ENCODE data around the gene APOA5. TPM values are rescaled to one million over a fixed set of nuclear protein-coding genes. Genes with fewer than 3 reads are reported as not detected.

The APOA5 gene
- total and polyA plus RNA-seq, 4 donors: 0.22 to 0.77 (median 0.31) TPM; not detected in 1

- ATAC-seq (ENCODE audit: insufficient read depth, low FRiP score) (no peak), DNase-seq (no peak)
- Histone ChIP-seq H3K4me1 (ENCODE audit: control insufficient read depth in 5 of 5, insufficient read depth in 5 of 5, low read length in 5 of 5) (peaks cover 0 to 51% (median 13%) of the 10 kb centered on the region in 5 donors), H3K27me3 (ENCODE audit: control insufficient read depth in 3 of 3, insufficient read depth in 3 of 3, low read length in 2 of 3) (no peaks in the 10 kb centered on the region), H3K27ac (ENCODE audit: low read depth in 1 of 2, low read length in 1 of 2) (no peak overlapping the region), H3K36me3 (ENCODE audit: control insufficient read depth in 4 of 4, insufficient read depth in 4 of 4, low read length in 4 of 4) (peaks cover 0 to 5% (median 2%) of the 10 kb centered on the region in 4 donors), H3K4me3 (no peak overlapping the region), H3K9me3 (ENCODE audit: control insufficient read depth in 4 of 4, insufficient read depth in 3 of 4, low read length in 3 of 4) (no peaks in the 10 kb centered on the region), H3K9ac (ENCODE audit: insufficient read depth in 1 of 2, low read length in 2 of 2) (no peak overlapping the region)
- 90 to 94% methylated on average over 6 of the region's 6 CpGs for WGBS, 2 donors
- TF ChIP-seq CTCF (IDR thresholded peaks at IDR 0.05; ENCODE audit: control extremely low read depth, extremely low read depth): no peak
These were observed 46.8 kb upstream of the APOA5 start for GRCh38 chr11:116838321-116839084.

GRCh38 chr11:116837231-116838091 lies 45.8 kb upstream of the APOA5 start, which contains the start of gene APOA1:
Gene APOA1, minus strand, starts transcription at chr11:116837622. Its CDS starts 235 bp downstream, at chr11:116837387.
- DNase-seq (peak in 2 of 3 donors; percentile 32 to 40), ATAC-seq (ENCODE audit: insufficient read depth, low FRiP score) (no peak)
- Histone ChIP-seq H3K27ac (ENCODE audit: low read depth in 1 of 2, low read length in 1 of 2) (peak within 1 kb of the TSS; percentile 47 to 88), H3K4me1 (ENCODE audit: control insufficient read depth in 5 of 5, insufficient read depth in 5 of 5, low read length in 5 of 5) (peaks cover 0 to 51% (median 13%) of the 10 kb centered on the region in 5 donors), H3K9ac (ENCODE audit: insufficient read depth in 1 of 2, low read length in 2 of 2) (no peak within 1 kb of the TSS), H3K27me3 (ENCODE audit: control insufficient read depth in 3 of 3, insufficient read depth in 3 of 3, low read length in 2 of 3) (no peaks in the 10 kb centered on the region), H3K4me3 (no peak within 1 kb of the TSS), H3K36me3 (ENCODE audit: control insufficient read depth in 4 of 4, insufficient read depth in 4 of 4, low read length in 4 of 4) (no peaks in the 10 kb centered on the region), H3K9me3 (ENCODE audit: control insufficient read depth in 4 of 4, insufficient read depth in 3 of 4, low read length in 3 of 4) (no peaks in the 10 kb centered on the region)
- TF ChIP-seq CTCF (IDR thresholded peaks at IDR 0.05; ENCODE audit: control extremely low read depth, extremely low read depth): no peak
- 82 to 85% methylated on average over 19 of the region's 19 CpGs for WGBS, 2 donors

- Histone ChIP-seq H3K4me3 (no peak overlapping the region), H3K27me3 (ENCODE audit: control insufficient read depth in 3 of 3, insufficient read depth in 3 of 3, low read length in 2 of 3) (no peaks in the 10 kb centered on the region), H3K36me3 (ENCODE audit: control insufficient read depth in 4 of 4, insufficient read depth in 4 of 4, low read length in 4 of 4) (no peaks in the 10 kb centered on the region), H3K9ac (ENCODE audit: insufficient read depth in 1 of 2, low read length in 2 of 2) (no peak overlapping the region), H3K9me3 (ENCODE audit: control insufficient read depth in 4 of 4, insufficient read depth in 3 of 4, low read length in 3 of 4) (no peaks in the 10 kb centered on the region), H3K4me1 (ENCODE audit: control insufficient read depth in 5 of 5, insufficient read depth in 5 of 5, low read length in 5 of 5) (peaks cover 0 to 51% (median 13%) of the 10 kb centered on the region in 5 donors), H3K27ac (ENCODE audit: low read depth in 1 of 2, low read length in 1 of 2) (peak overlapping the region; percentile 47 to 88)
- ATAC-seq (ENCODE audit: insufficient read depth, low FRiP score) (no peak), DNase-seq (no peak)
- WGBS, 2 donors: 81 to 94% methylated on average over 7 of the region's 7 CpGs
- TF ChIP-seq CTCF (IDR thresholded peaks at IDR 0.05; ENCODE audit: control extremely low read depth, extremely low read depth): no peak
These were observed 44.9 kb upstream of the APOA5 start for GRCh38 chr11:116836632-116836991.

Data from lung (tissue), 12 donors.